ENCODE measurements around the gene MXD3.

GRCh38 chr5:177315411-177315810 lies 3.7 kb upstream of the MXD3 start:
- TF ChIP-seq CTCF (conservative IDR thresholded peaks at IDR 0.05) (no peak), EZH2 (IDR thresholded peaks at IDR 0.05; ENCODE audit: low read depth) (no peak)

All from PC-9 (cell line).